Heart left ventricle (tissue), 13 donors: ENCODE data around the gene ADAMTS20.

Experiments used
- POLR2A ChIP-seq, 2 donors: fragments of 450-650 bp; IDR thresholded peaks; one replicate each; pipeline ENCODE4 v1.6.1; 2017; ENCODE audit warnings: antibody characterized with exemption in 2 of 2, mild to moderate bottlenecking in 2 of 2, moderate library complexity in 2 of 2
- TF ChIP-seq, protein P1 (sequence below), 12 donors: fragments of 200-600 bp; sonication (generic) in 4 of 12; IDR thresholded peaks; one replicate each; pipeline versions ENCODE4 v1.5.0 to v1.8.0; 2018 to 2022; ENCODE audit warnings: antibody characterized with exemption in 12 of 12, mild to moderate bottlenecking in 5 of 12
- donor health status: ischemic (EF 13 %, LVEDD 7.1; RV severe dilation, severe dysfunction).
- donor health status: DM: no; HTN: yes; CAD: no.
- donor health status: DM: no; HTN: no; CAD: no.
- donor health status: ischemic (EF 25% LVEDD 6.9; RV normal size, moderate dysfunction).
- donor health status: ischemic (EF 25% LVEDD 5.7; RV mildly dilated, moderate dysfunction).
- donor health status: ischemic (EF 35%, LVEDD 5.7; RV mildly dilated, moderate dysfunction).
- donor health status: nonischemic (EF 11% LVEDD 7.7; RV severe dilation, severe dysfunction).
- donor health status: DM: yes; HTN: yes; CAD: no.
- donor health status: PGD.
- donor health status: ischemic (EF 29% LVEDD 5.4; RV normal size, mild dysfunction).
- donor health status: nonischemic (EF 23%, LVEDD 6.1; RV moderate dilation, normal function).

- TF ChIP-seq, protein P1, sequence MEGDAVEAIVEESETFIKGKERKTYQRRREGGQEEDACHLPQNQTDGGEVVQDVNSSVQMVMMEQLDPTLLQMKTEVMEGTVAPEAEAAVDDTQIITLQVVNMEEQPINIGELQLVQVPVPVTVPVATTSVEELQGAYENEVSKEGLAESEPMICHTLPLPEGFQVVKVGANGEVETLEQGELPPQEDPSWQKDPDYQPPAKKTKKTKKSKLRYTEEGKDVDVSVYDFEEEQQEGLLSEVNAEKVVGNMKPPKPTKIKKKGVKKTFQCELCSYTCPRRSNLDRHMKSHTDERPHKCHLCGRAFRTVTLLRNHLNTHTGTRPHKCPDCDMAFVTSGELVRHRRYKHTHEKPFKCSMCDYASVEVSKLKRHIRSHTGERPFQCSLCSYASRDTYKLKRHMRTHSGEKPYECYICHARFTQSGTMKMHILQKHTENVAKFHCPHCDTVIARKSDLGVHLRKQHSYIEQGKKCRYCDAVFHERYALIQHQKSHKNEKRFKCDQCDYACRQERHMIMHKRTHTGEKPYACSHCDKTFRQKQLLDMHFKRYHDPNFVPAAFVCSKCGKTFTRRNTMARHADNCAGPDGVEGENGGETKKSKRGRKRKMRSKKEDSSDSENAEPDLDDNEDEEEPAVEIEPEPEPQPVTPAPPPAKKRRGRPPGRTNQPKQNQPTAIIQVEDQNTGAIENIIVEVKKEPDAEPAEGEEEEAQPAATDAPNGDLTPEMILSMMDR (IDR thresholded peaks at IDR 0.05), result no peak
- TF ChIP-seq POLR2A (IDR thresholded peaks at IDR 0.05), result no peak
Measured at GRCh38 chr12:43482311-43483085, 69.5 kb downstream of the ADAMTS20 start.
